Spleen (tissue), 7 donors: Measurements from ENCODE around the gene TCP11L2.

Source experiments
- POLR2A ChIP-seq, 3 donors: fragments of 450-650 bp; IDR thresholded peaks; one replicate each; pipeline ENCODE4 v1.5.1; 2017; ENCODE audit warnings: antibody characterized with exemption in 3 of 3, mild to moderate bottlenecking in 1 of 3
- POLR2AphosphoS5 ChIP-seq, 3 donors: sonication (generic); formaldehyde crosslinking; IDR thresholded peaks; one replicate each; pipeline ENCODE4 v1.5.1; 2017; ENCODE audit warnings: antibody characterized with exemption in 3 of 3
- TF ChIP-seq, protein P1 (sequence below), 11 experiments: fragments of 200-600 bp in 7 of 11; fragments of 450-650 bp in 4 of 11; sonication (generic) in 4 of 11; IDR thresholded peaks in 8 of 11; conservative IDR thresholded peaks in 3 of 11; 1 replicate in 7 of 11; 2 replicates in 4 of 11; pipeline versions ENCODE4 v1.4.0 to v1.8.0; 2016 to 2021; ENCODE audit warnings: antibody characterized with exemption in 11 of 11, inconsistent platforms in 4 of 11, mild to moderate bottlenecking in 1 of 11
- donor health status: DM: no; HTN: no; CAD: no; lungs with moderate emphysema.
- donor health status: DM: no; HTN: no; CAD: no.
- donor health status: DM: no; HTN: no; CAD: no.

DNA sequence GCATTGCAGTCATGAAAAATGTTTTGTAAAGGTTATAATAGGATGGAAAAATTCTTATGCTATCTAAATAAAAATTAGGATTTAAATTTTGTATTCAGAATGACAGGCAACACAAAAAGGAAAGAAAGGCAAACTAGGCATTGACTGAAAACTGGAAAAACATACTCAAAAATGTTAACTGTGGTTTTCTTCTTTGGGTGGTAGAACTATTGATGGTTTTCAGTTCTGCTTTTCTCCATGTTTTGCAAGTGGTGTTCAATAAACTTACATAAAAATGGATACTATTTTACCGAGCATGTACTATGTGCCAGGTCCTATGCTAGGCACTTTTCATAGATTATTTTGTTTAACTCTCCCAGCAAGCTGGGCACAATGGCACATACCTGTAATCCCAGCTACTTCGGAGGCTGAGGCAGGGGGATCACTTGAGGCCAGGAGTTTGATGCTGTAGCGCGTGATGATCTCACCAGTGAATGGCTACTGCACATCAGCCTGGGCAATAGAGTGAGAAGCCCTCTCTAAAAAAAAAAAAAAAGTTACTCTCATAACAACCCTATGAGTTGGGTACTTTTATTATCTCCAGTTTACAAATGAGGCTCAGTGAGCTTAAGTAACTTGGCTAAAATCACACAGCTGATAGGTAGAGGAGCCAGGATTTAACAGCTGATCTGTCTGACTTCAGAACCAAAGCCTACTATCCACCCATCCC lies 26.3 kb upstream of the TCP11L2 start:
- TF ChIP-seq, protein P1, sequence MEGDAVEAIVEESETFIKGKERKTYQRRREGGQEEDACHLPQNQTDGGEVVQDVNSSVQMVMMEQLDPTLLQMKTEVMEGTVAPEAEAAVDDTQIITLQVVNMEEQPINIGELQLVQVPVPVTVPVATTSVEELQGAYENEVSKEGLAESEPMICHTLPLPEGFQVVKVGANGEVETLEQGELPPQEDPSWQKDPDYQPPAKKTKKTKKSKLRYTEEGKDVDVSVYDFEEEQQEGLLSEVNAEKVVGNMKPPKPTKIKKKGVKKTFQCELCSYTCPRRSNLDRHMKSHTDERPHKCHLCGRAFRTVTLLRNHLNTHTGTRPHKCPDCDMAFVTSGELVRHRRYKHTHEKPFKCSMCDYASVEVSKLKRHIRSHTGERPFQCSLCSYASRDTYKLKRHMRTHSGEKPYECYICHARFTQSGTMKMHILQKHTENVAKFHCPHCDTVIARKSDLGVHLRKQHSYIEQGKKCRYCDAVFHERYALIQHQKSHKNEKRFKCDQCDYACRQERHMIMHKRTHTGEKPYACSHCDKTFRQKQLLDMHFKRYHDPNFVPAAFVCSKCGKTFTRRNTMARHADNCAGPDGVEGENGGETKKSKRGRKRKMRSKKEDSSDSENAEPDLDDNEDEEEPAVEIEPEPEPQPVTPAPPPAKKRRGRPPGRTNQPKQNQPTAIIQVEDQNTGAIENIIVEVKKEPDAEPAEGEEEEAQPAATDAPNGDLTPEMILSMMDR (IDR thresholded peaks at IDR 0.05 in 8 of 11, conservative IDR thresholded peaks at IDR 0.05 in 3 of 11) = no peak
- TF ChIP-seq POLR2A (IDR thresholded peaks at IDR 0.05) = no peak
- no peak for TF ChIP-seq POLR2AphosphoS5 (IDR thresholded peaks at IDR 0.05)
